Neural cell (in vitro differentiated cells): ENCODE measurements around the gene MYO15A.

Experiments
- RAD21 ChIP-seq: fragments of 450-650 bp; conservative IDR thresholded peaks from 2 replicates; pipeline ENCODE4 v1.6.1; 2014; ENCODE audit warnings: antibody characterized with exemption, mild to moderate bottlenecking, moderate library complexity
- TF ChIP-seq, protein P1 (sequence below): fragments of 450-650 bp; IDR thresholded peaks from 2 replicates; pipeline ENCODE4 v1.5.1; 2014; ENCODE audit warnings: antibody characterized with exemption, mild to moderate bottlenecking, moderate library complexity; ENCODE audit not compliant: poor library complexity, severe bottlenecking

DNA sequence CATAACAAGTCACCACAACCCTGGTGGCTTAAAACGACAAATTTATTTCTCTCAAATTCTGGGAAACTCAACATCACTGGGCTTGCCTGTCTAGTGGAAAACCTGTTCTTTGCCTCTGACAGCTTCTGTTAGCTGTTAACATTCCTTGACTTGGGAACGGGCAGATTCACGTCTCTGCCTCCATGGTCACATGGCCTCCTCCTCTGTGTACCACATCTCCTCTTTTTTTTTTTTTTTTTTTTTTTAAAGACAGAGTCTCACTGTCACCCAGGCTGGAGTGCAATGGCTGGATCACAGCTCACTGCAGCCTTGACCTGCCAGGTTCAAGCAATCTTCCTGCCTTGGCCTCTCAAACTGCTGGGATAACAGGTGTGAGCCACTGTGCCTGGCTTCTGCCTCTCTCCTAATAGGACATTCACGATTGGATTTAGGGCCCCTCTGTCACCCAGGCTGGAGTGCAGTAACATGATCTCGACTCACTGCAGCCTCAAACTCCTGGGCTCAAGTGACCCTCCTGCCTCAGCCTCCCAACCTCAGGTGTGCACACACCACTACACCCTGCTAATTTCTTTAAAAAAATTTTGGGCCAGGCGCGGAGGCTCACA, 105.2 kb downstream of the MYO15A start:
- no peak for TF ChIP-seq RAD21
- TF ChIP-seq, protein P1, sequence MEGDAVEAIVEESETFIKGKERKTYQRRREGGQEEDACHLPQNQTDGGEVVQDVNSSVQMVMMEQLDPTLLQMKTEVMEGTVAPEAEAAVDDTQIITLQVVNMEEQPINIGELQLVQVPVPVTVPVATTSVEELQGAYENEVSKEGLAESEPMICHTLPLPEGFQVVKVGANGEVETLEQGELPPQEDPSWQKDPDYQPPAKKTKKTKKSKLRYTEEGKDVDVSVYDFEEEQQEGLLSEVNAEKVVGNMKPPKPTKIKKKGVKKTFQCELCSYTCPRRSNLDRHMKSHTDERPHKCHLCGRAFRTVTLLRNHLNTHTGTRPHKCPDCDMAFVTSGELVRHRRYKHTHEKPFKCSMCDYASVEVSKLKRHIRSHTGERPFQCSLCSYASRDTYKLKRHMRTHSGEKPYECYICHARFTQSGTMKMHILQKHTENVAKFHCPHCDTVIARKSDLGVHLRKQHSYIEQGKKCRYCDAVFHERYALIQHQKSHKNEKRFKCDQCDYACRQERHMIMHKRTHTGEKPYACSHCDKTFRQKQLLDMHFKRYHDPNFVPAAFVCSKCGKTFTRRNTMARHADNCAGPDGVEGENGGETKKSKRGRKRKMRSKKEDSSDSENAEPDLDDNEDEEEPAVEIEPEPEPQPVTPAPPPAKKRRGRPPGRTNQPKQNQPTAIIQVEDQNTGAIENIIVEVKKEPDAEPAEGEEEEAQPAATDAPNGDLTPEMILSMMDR: no peak
